Activated B cell treated with CpG ODN at 0.5 μM for 24 hours (primary cell): Measurements from ENCODE around the gene ATF6. TPM values are rescaled to one million over a fixed set of nuclear protein-coding genes. Genes with fewer than 3 reads are reported as not detected.

ENCODE experiments used
- ATAC-seq: fragments of 200-7000 bp; cut with Tn5 transposase; one replicate; pipeline ENCODE4 v1.10.0; 2021; ENCODE audit warnings: low read depth, mild to moderate bottlenecking, moderate library complexity
- CTCF ChIA-PET: fragments of 350-600 bp; sonication (Branson Sonifier 250); formaldehyde crosslinking; loops from one replicate; lab custom pipeline; 2021; ENCODE audit warnings: antibody characterized with exemption; lab: Charles Lee
- POLR2A ChIA-PET: fragments of 350-600 bp; sonication (Branson Sonifier 250); formaldehyde crosslinking; loops from one replicate; lab custom pipeline; 2021; ENCODE audit warnings: antibody characterized with exemption; lab: Charles Lee
- DNase-seq: peaks from one replicate; pipeline ENCODE4 v3.0.0; 2022
- H3K27ac Mint-ChIP-seq: one replicate; pipeline ENCODE4 v1.8.0; 2020; ENCODE audit warnings: mixed read lengths
- H3K27me3 Mint-ChIP-seq: one replicate; pipeline ENCODE4 v1.8.0; 2021; ENCODE audit warnings: mixed read lengths
- H3K36me3 Mint-ChIP-seq: one replicate; pipeline ENCODE4 v1.8.0; 2021; ENCODE audit warnings: low read depth, mixed read lengths
- H3K4me1 Mint-ChIP-seq: one replicate; pipeline ENCODE4 v1.8.0; 2021; ENCODE audit warnings: mixed read lengths
- H3K4me3 Mint-ChIP-seq: one replicate; pipeline ENCODE4 v1.8.0; 2020; ENCODE audit warnings: mild to moderate bottlenecking, mixed read lengths
- H3K9me3 Mint-ChIP-seq: one replicate; pipeline ENCODE4 v1.8.0; 2020; ENCODE audit warnings: mixed read lengths
- intact Hi-C: fragments of 100-400 bp; cut with micrococcal nuclease; formaldehyde crosslinking; loops from one replicate; pipeline ENCODE4 v1.15.1; 2024
- total RNA-seq: library from RNA; stranded (reverse); gene quantifications from 2 replicates; pipeline ENCODE4 v1.2.3, GENCODE V29; 2022
- TF ChIP-seq, protein P1 (sequence below): fragments of 200-600 bp; IDR thresholded peaks from one replicate; pipeline ENCODE4 v1.8.0; 2022; ENCODE audit warnings: antibody characterized with exemption, mild to moderate bottlenecking

The ATF6 gene
- total RNA-seq, 1 donor from 2014 or later: 24.6 TPM

DNA sequence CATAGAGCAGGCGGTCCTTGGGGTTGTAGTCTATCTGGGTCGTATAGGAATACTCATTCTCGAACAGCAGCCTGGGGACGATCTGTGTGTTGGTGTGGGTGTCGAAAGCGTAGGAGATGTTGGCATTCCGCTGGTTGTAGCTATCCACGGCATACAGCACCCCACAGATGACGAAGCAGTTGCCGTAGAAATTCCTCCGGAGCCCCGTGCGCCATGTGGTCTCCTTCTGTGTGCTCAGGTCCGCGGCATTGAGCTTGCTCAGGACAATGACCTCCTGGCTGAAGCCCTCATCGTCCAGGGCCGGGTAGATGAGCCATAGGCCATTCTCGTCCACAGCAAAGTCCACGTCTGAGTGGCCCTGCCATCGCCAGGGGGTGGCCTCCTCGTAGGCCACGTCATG, 217.6 kb downstream of the ATF6 start:
- ATAC-seq: no peak
- peaks cover 20% of the 10 kb centered on the region for H3K27me3 Mint-ChIP-seq

DNA sequence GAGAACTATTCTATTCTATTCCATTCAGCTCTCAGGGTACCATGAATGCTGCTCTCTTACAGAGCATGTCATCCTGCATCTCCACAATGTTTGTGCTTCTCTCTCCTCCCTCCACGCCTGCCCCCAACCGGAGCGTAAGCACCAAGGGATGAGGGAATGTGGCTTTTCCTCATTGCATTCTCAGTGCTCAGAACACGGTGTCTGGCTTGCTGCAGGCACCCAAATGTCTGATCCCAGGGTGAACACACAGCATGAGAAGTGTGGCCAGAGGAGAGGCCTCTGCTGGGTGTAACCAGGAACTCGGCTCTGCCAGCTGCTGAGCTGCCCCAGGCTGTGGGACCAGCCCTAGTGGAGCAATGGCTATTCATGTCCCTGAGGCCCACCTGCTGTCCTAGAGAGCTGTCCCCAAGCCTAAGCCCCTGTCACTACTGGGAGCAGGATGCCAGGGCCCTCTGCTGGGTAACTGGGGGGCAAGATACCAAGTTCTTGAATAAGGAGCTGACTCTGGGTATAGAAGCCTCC, 219.2 kb downstream of the ATF6 start:
- Mint-ChIP-seq H3K4me1 (no peaks in the 10 kb centered on the region), H3K27me3 (peaks cover 24% of the 10 kb centered on the region), H3K36me3 (no peaks in the 10 kb centered on the region), H3K9me3 (peaks cover 4% of the 10 kb centered on the region), H3K4me3 (no peak overlapping the region), H3K27ac (no peak overlapping the region)
- TF ChIP-seq, protein P1, sequence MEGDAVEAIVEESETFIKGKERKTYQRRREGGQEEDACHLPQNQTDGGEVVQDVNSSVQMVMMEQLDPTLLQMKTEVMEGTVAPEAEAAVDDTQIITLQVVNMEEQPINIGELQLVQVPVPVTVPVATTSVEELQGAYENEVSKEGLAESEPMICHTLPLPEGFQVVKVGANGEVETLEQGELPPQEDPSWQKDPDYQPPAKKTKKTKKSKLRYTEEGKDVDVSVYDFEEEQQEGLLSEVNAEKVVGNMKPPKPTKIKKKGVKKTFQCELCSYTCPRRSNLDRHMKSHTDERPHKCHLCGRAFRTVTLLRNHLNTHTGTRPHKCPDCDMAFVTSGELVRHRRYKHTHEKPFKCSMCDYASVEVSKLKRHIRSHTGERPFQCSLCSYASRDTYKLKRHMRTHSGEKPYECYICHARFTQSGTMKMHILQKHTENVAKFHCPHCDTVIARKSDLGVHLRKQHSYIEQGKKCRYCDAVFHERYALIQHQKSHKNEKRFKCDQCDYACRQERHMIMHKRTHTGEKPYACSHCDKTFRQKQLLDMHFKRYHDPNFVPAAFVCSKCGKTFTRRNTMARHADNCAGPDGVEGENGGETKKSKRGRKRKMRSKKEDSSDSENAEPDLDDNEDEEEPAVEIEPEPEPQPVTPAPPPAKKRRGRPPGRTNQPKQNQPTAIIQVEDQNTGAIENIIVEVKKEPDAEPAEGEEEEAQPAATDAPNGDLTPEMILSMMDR: no peak
- no peak for DNase-seq
- intact Hi-C loops: no loop called here
- ChIA-PET POLR2A (no interaction called here), CTCF (no interaction called here)
- ATAC-seq: no peak

More for the DNA sequence above, 217.6 kb downstream of the ATF6 start:
- ChIA-PET POLR2A (no interaction called here), CTCF (no interaction called here)
- no peak for DNase-seq
- Mint-ChIP-seq H3K36me3 (no peaks in the 10 kb centered on the region), H3K4me3 (no peak overlapping the region), H3K27ac (no peak overlapping the region), H3K4me1 (no peaks in the 10 kb centered on the region), H3K9me3 (peaks cover 4% of the 10 kb centered on the region)
- TF ChIP-seq, protein P1: no peak
- intact Hi-C loops: no loop called here

DNA sequence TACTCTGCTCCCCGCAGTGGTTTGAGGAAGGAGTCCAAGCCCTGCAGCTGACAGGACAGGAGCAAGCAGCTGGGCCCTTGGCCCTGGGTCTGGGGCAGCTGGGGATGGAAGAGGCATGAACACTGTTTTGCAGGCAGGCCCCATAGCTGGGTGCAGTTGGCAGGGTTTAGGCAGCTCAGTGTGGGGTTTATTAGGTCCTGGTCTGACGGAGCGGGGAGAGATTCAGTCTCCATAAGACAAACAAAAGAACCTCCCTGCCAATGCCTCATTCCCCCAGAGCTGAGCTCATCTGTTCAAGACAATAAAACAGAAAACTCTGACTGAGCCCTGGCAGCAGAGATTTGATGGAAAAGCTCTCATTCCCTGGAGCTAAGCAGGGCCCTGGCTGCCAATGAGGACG, 220.2 kb downstream of the ATF6 start:
- no peaks in the 10 kb centered on the region for H3K36me3 Mint-ChIP-seq
- H3K27ac Mint-ChIP-seq: no peak overlapping the region
- intact Hi-C loops: no loop called here
- H3K27me3 Mint-ChIP-seq: peaks cover 28% of the 10 kb centered on the region
- DNase-seq: no peak
- H3K9me3 Mint-ChIP-seq: peaks cover 4% of the 10 kb centered on the region
- POLR2A ChIA-PET: no interaction called here
- TF ChIP-seq, protein P1: no peak
- no peak for ATAC-seq
- H3K4me3 Mint-ChIP-seq: no peak overlapping the region
- CTCF ChIA-PET: no interaction called here
- no peaks in the 10 kb centered on the region for H3K4me1 Mint-ChIP-seq

DNA sequence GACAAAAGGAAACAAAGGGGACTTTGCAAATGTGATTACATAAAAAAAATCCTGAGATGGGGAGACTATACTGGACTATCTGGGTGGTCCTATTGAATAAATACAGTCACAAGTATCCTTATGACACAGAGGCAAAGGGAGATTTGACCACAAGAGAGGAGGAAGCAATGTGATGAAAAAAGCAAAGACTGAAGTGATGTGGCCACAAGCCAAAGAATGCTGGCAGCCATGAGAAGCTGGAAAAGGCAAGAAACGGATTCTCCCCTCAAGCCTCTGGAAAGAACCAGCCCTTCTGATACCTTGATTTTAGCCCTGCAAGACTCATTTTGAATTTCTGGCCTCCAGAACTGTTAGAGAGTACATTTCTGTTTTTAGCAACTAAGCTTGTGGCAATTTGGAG, 221.2 kb downstream of the ATF6 start:
- H3K9me3 Mint-ChIP-seq: peaks cover 7% of the 10 kb centered on the region
- intact Hi-C loops: no loop called here
- H3K27me3 Mint-ChIP-seq: peaks cover 27% of the 10 kb centered on the region
- DNase-seq (no peak), ATAC-seq (no peak)
- no peak overlapping the region for H3K27ac Mint-ChIP-seq
- ChIA-PET CTCF (no interaction called here), POLR2A (no interaction called here)
- no peaks in the 10 kb centered on the region for H3K4me1 Mint-ChIP-seq
- TF ChIP-seq, protein P1: no peak
- no peak overlapping the region for H3K4me3 Mint-ChIP-seq
- no peaks in the 10 kb centered on the region for H3K36me3 Mint-ChIP-seq

DNA sequence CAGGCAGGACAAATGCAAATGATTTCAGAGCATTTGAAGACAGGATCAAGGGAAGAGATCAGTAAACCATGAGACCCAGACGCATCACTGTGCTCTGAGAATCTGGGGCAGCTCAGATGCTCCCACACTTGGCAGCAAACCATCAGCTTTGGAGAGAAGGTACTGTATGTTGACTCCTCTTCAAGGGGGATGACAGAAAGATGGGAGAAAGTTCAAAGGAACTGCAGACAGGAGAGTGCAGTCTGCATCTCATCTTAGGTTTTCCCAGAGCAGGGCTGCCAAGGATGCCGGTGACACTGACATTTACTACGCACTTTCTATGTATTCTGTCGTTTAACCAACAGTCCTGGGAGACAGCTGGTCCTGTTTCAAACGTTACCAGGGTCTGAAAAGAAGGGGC, 221.8 kb downstream of the ATF6 start:
- POLR2A ChIA-PET: no interaction called here
- no peak for ATAC-seq
- TF ChIP-seq, protein P1: no peak

More for the DNA sequence above, 221.8 kb downstream of the ATF6 start:
- peaks cover 7% of the 10 kb centered on the region for H3K9me3 Mint-ChIP-seq
- no peaks in the 10 kb centered on the region for H3K36me3 Mint-ChIP-seq
- H3K27ac Mint-ChIP-seq: no peak overlapping the region
- H3K4me1 Mint-ChIP-seq: no peaks in the 10 kb centered on the region
- no peak for DNase-seq
- H3K27me3 Mint-ChIP-seq: peaks cover 21% of the 10 kb centered on the region
- intact Hi-C loops: no loop called here
- CTCF ChIA-PET: no interaction called here
- no peak overlapping the region for H3K4me3 Mint-ChIP-seq
